Right kidney (tissue), 1 donor: ENCODE results near the gene RNF144B.
"Not testable (repeated sequence)": the region's sequence is repeated elsewhere in the genome, so short reads cannot be mapped to it uniquely, and the experiment has no call there.

Experiments used
- DNase-seq: peaks from one replicate; pipeline ENCODE4 v3.0.0-alpha.2; 2016

Gene RNF144B

GRCh38 chr6:18439581-18439980 is 52.4 kb downstream of the RNF144B start:
- no peak for DNase-seq

GRCh38 chr6:18441251-18441979 is 54.3 kb downstream of the RNF144B start:
- DNase-seq, result no peak

GRCh38 chr6:18444111-18444510 is 57.0 kb downstream of the RNF144B start:
- no peak for DNase-seq

- DNase-seq, result no peak
Measured at GRCh38 chr6:18445228-18445627, 58.1 kb downstream of the RNF144B start.

GRCh38 chr6:18446771-18447170 is 59.6 kb downstream of the RNF144B start:
- DNase-seq, result no peak

- DNase-seq, result no peak
Measured at GRCh38 chr6:18447552-18447951, 60.4 kb downstream of the RNF144B start.

GRCh38 chr6:18451756-18452155 is 64.6 kb downstream of the RNF144B start:
- DNase-seq, result no peak

- DNase-seq, result no peak
Measured at GRCh38 chr6:18454446-18454845, 67.3 kb downstream of the RNF144B start.

- DNase-seq, result no peak
Measured at GRCh38 chr6:18457065-18457737, 70.1 kb downstream of the RNF144B start.

- DNase-seq, result not testable (repeated sequence)
Measured at GRCh38 chr6:18458086-18458485, 70.9 kb downstream of the RNF144B start.

GRCh38 chr6:18463429-18463828 is 76.3 kb downstream of the RNF144B start:
- DNase-seq, result no peak

- no peak for DNase-seq
Measured at GRCh38 chr6:18464176-18464575, 77.0 kb downstream of the RNF144B start.

- no peak for DNase-seq
Measured at GRCh38 chr6:18465410-18466154, 78.4 kb downstream of the RNF144B start.

GRCh38 chr6:18467741-18468502 is 80.8 kb downstream of the RNF144B start:
- DNase-seq, result no peak

GRCh38 chr6:18468503-18468843 is 81.3 kb downstream of the RNF144B start:
- DNase-seq, result no peak

- DNase-seq, result no peak
Measured at GRCh38 chr6:18469536-18469935, 82.4 kb downstream of the RNF144B start.

GRCh38 chr6:18471232-18471964 is 84.2 kb downstream of the RNF144B start:
- no peak for DNase-seq

GRCh38 chr6:18472941-18473340 is 85.8 kb downstream of the RNF144B start:
- no peak for DNase-seq

GRCh38 chr6:18473755-18474154 is 86.6 kb downstream of the RNF144B start:
- no peak for DNase-seq

- no peak for DNase-seq
Measured at GRCh38 chr6:18477301-18477941, 90.3 kb downstream of the RNF144B start.

GRCh38 chr6:18478610-18479009 is 91.5 kb downstream of the RNF144B start:
- DNase-seq, result no peak
